ENCODE data around the gene UTRN. TPM values are rescaled to one million over a fixed set of nuclear protein-coding genes. Genes with fewer than 3 reads are reported as not detected.
A peak's percentile ranks its signal among the peaks of the same experiment; 100 is the strongest.

The UTRN gene
- total RNA-seq: 70.5 and 155 TPM in 2 replicates

GRCh38 chr6:144284783-144285547 lies at the start of gene UTRN:
Gene UTRN (plus strand): TSS chr6:144285335. CDS start chr6:144291829, 6,494 bp downstream.
- DNase-seq (ENCODE audit: low read depth): peak; percentile 45

GRCh38 chr6:144244688-144245087 lies 40.4 kb upstream of the UTRN start:
- no peak for DNase-seq (ENCODE audit: low read depth)

- DNase-seq (ENCODE audit: low read depth): no peak
These were observed 38.1 kb upstream of the UTRN start for GRCh38 chr6:144246988-144247387.

GRCh38 chr6:144248003-144248402 lies 37.1 kb upstream of the UTRN start:
- no peak for DNase-seq (ENCODE audit: low read depth)

- DNase-seq (ENCODE audit: low read depth): no peak
These were observed 36.4 kb upstream of the UTRN start for GRCh38 chr6:144248476-144249301.

- no peak for DNase-seq (ENCODE audit: low read depth)
These were observed 34.9 kb upstream of the UTRN start for GRCh38 chr6:144250276-144250675.

- DNase-seq (ENCODE audit: low read depth): no peak
These were observed 32.9 kb upstream of the UTRN start for GRCh38 chr6:144252259-144252658.

GRCh38 chr6:144259986-144260385 lies 25.1 kb upstream of the UTRN start:
- DNase-seq (ENCODE audit: low read depth): no peak

GRCh38 chr6:144262470-144263369 lies 22.4 kb upstream of the UTRN start:
- DNase-seq (ENCODE audit: low read depth): no peak

- DNase-seq (ENCODE audit: low read depth): no peak
These were observed 21.3 kb upstream of the UTRN start for GRCh38 chr6:144263786-144264185.

GRCh38 chr6:144264270-144265060 lies 20.7 kb upstream of the UTRN start:
- peak; percentile 96 for DNase-seq (ENCODE audit: low read depth)

GRCh38 chr6:144265061-144265357 lies 20.1 kb upstream of the UTRN start:
- DNase-seq (ENCODE audit: low read depth): no peak

GRCh38 chr6:144265390-144265789 lies 19.7 kb upstream of the UTRN start:
- peak; percentile 79 for DNase-seq (ENCODE audit: low read depth)

- peak; percentile 74 for DNase-seq (ENCODE audit: low read depth)
These were observed 19.0 kb upstream of the UTRN start for GRCh38 chr6:144266091-144266649.

- no peak for DNase-seq (ENCODE audit: low read depth)
These were observed 16.3 kb upstream of the UTRN start for GRCh38 chr6:144268794-144269349.

GRCh38 chr6:144277174-144277573 lies 8.0 kb upstream of the UTRN start:
- no peak for DNase-seq (ENCODE audit: low read depth)

- DNase-seq (ENCODE audit: low read depth): no peak
These were observed 7.4 kb upstream of the UTRN start for GRCh38 chr6:144277605-144278227.

GRCh38 chr6:144278659-144279314 lies 6.3 kb upstream of the UTRN start:
- no peak for DNase-seq (ENCODE audit: low read depth)

- no peak for DNase-seq (ENCODE audit: low read depth)
These were observed 5.5 kb upstream of the UTRN start for GRCh38 chr6:144279484-144280150.

Data from renal cortical epithelial cell (primary cell).